Neural progenitor cell (in vitro differentiated cells): ENCODE results near the gene MT1G. TPM values are rescaled to one million over a fixed set of nuclear protein-coding genes. Genes with fewer than 3 reads are reported as not detected.

Experiments
- DNase-seq: peaks from one replicate; pipeline ENCODE4 v3.0.0-alpha.2; 2016; ENCODE audit warnings: low spot score
- H2AFZ ChIP-seq: fragments of 200-600 bp; sonication (generic); replicated peaks from 2 replicates; pipeline ENCODE4 v1.6.1; 2016; ENCODE audit warnings: antibody characterized with exemption
- H3F3A ChIP-seq: fragments of 200-600 bp; sonication (generic); 2 replicates; pipeline ENCODE4 v1.6.1; 2016; ENCODE audit warnings: antibody characterized with exemption, low read depth
- H3K27ac ChIP-seq: fragments of 200-600 bp; sonication (generic); 2 replicates; pipeline ENCODE4 v1.5.1; 2016; ENCODE audit warnings: mild to moderate bottlenecking
- H3K27me3 ChIP-seq: fragments of 200-600 bp; sonication (generic); 2 replicates; pipeline ENCODE4 v1.6.1; 2016; ENCODE audit warnings: mild to moderate bottlenecking, moderate library complexity
- H3K36me3 ChIP-seq: fragments of 200-600 bp; sonication (generic); 2 replicates; pipeline ENCODE4 v1.5.1; 2016
- H3K4me1 ChIP-seq: fragments of 200-600 bp; sonication (generic); 2 replicates; pipeline ENCODE4 v1.6.1; 2016; ENCODE audit warnings: mixed run types
- H3K4me2 ChIP-seq: fragments of 200-600 bp; sonication (generic); 2 replicates; pipeline ENCODE4 v1.6.1; 2016
- H3K4me3 ChIP-seq: fragments of 200-600 bp; sonication (generic); 2 replicates; pipeline ENCODE4 v1.5.1; 2016
- H3K79me2 ChIP-seq: fragments of 200-600 bp; sonication (generic); 2 replicates; pipeline ENCODE4 v1.6.1; 2016; ENCODE audit warnings: low read depth
- H3K9ac ChIP-seq: fragments of 200-600 bp; sonication (generic); 2 replicates; pipeline ENCODE4 v1.6.1; 2016
- H3K9me3 ChIP-seq: fragments of 200-600 bp; sonication (generic); 2 replicates; pipeline ENCODE4 v1.5.1; 2016; ENCODE audit warnings: low read depth
- H4K20me1 ChIP-seq: fragments of 200-600 bp; sonication (generic); 2 replicates; pipeline ENCODE4 v1.6.1; 2016; ENCODE audit warnings: low read depth
- H3K27ac Mint-ChIP-seq: 3 replicates; pipeline ENCODE4 v1.8.0; 2021; ENCODE audit warnings: mixed read lengths
- H3K27me3 Mint-ChIP-seq: 2 replicates; pipeline ENCODE4 v1.8.0; 2022; ENCODE audit warnings: low read depth, mild to moderate bottlenecking, inconsistent platforms, moderate library complexity, mixed read lengths; ENCODE audit not compliant: insufficient read depth
- H3K36me3 Mint-ChIP-seq: 3 replicates; pipeline ENCODE4 v1.8.0; 2021; ENCODE audit warnings: mixed read lengths
- H3K4me1 Mint-ChIP-seq: 3 replicates; pipeline ENCODE4 v1.8.0; 2021; ENCODE audit warnings: mixed read lengths
- H3K4me3 Mint-ChIP-seq: 3 replicates; pipeline ENCODE4 v1.8.0; 2021; ENCODE audit warnings: mild to moderate bottlenecking, moderate library complexity, mixed read lengths
- H3K9me3 Mint-ChIP-seq: 3 replicates; pipeline ENCODE4 v1.8.0; 2020; ENCODE audit warnings: mixed read lengths
- CTCF ChIP-seq: fragments of 200-600 bp; sonication (generic); IDR thresholded peaks from 2 replicates; pipeline ENCODE4 v1.5.1; 2017; ENCODE audit warnings: antibody characterized with exemption, mild to moderate bottlenecking
- EZH2 ChIP-seq: fragments of 200-600 bp; sonication (generic); IDR thresholded peaks from 2 replicates; pipeline ENCODE4 v1.6.1; 2017; ENCODE audit warnings: antibody characterized with exemption, mild to moderate bottlenecking, moderate library complexity
- EZH2phosphoT487 ChIP-seq: fragments of 200-600 bp; sonication (generic); IDR thresholded peaks from 2 replicates; pipeline ENCODE4 v1.6.1; 2017; ENCODE audit warnings: antibody characterized with exemption
- total RNA-seq: library from RNA; depleted of rRNA; stranded (reverse); fragments of >200 nt; gene quantifications from 2 replicates; pipeline ENCODE4 v1.2.3, GENCODE V29; 2015; ENCODE audit warnings: low replicate concordance

Gene MT1G
- total RNA-seq, 1 donor from 2014 or later, result not detected

GRCh38 chr16:56633535-56633934, 34.3 kb downstream of the MT1G start:
- peaks cover 100% of the 10 kb centered on the region for H3K27me3 ChIP-seq

GRCh38 chr16:56632848-56633365, 35.0 kb downstream of the MT1G start:
- peak overlapping the region; percentile 47 for H3K4me3 ChIP-seq
- H3K4me1 Mint-ChIP-seq, result peaks cover 17% of the 10 kb centered on the region
- H3K36me3 Mint-ChIP-seq, result no peaks in the 10 kb centered on the region
- H3K9me3 ChIP-seq, result no peaks in the 10 kb centered on the region
- H3K4me2 ChIP-seq, result peak overlapping the region; percentile 83
- no peak overlapping the region for H3K27ac ChIP-seq
- TF ChIP-seq EZH2 (no peak), EZH2phosphoT487 (no peak), CTCF (no peak)
- H4K20me1 ChIP-seq, result peaks cover 71% of the 10 kb centered on the region
- H3K4me1 ChIP-seq, result peaks cover 16% of the 10 kb centered on the region
- no peak for DNase-seq
- peaks cover 3% of the 10 kb centered on the region for H3K9me3 Mint-ChIP-seq
- peak overlapping the region; percentile 72 for H3K4me3 Mint-ChIP-seq
- H3F3A ChIP-seq, result no peaks in the 10 kb centered on the region
- no peak overlapping the region for H3K27ac Mint-ChIP-seq
- no peaks in the 10 kb centered on the region for H3K36me3 ChIP-seq
- peaks cover 100% of the 10 kb centered on the region for H3K27me3 ChIP-seq
- H3K27me3 Mint-ChIP-seq, result peaks cover 88% of the 10 kb centered on the region
- no peak overlapping the region for H3K9ac ChIP-seq
- no peak overlapping the region for H2AFZ ChIP-seq
- H3K79me2 ChIP-seq, result no peaks in the 10 kb centered on the region

More at GRCh38 chr16:56633535-56633934, 34.3 kb downstream of the MT1G start:
- Histone ChIP-seq H3K79me2 (no peaks in the 10 kb centered on the region), H4K20me1 (peaks cover 73% of the 10 kb centered on the region), H3K4me3 (no peak overlapping the region), H3K9me3 (no peaks in the 10 kb centered on the region), H3F3A (no peaks in the 10 kb centered on the region), H3K36me3 (no peaks in the 10 kb centered on the region), H3K9ac (no peak overlapping the region), H3K4me2 (no peak overlapping the region), H3K27ac (no peak overlapping the region), H3K4me1 (peaks cover 16% of the 10 kb centered on the region), H2AFZ (no peak overlapping the region)
- Mint-ChIP-seq H3K36me3 (no peaks in the 10 kb centered on the region), H3K4me3 (no peak overlapping the region), H3K27me3 (peaks cover 92% of the 10 kb centered on the region), H3K9me3 (peaks cover 3% of the 10 kb centered on the region), H3K27ac (no peak overlapping the region), H3K4me1 (peaks cover 17% of the 10 kb centered on the region)
- TF ChIP-seq EZH2phosphoT487 (no peak), CTCF (no peak)
- no peak for DNase-seq

- peaks cover 14% of the 10 kb centered on the region for H3K4me1 Mint-ChIP-seq
- H3K9me3 Mint-ChIP-seq, result peaks cover 3% of the 10 kb centered on the region
- Histone ChIP-seq H4K20me1 (peaks cover 66% of the 10 kb centered on the region), H3K27me3 (peaks cover 100% of the 10 kb centered on the region), H3K9me3 (no peaks in the 10 kb centered on the region), H3K4me2 (peak within 1 kb of the TSS; percentile 83), H3K79me2 (no peaks in the 10 kb centered on the region), H3F3A (no peaks in the 10 kb centered on the region), H3K36me3 (no peaks in the 10 kb centered on the region), H3K4me3 (peak within 1 kb of the TSS; percentile 47), H3K4me1 (peaks cover 16% of the 10 kb centered on the region), H3K27ac (no peak within 1 kb of the TSS), H3K9ac (no peak within 1 kb of the TSS), H2AFZ (peak within 1 kb of the TSS; percentile 77)
- peaks cover 85% of the 10 kb centered on the region for H3K27me3 Mint-ChIP-seq
- H3K36me3 Mint-ChIP-seq, result no peaks in the 10 kb centered on the region
- DNase-seq, result peak; percentile 66
- H3K4me3 Mint-ChIP-seq, result peak within 1 kb of the TSS; percentile 78
- TF ChIP-seq EZH2 (peak; percentile 98), EZH2phosphoT487 (peak; percentile 91), CTCF (no peak)
- H3K27ac Mint-ChIP-seq, result no peak within 1 kb of the TSS
Measured at GRCh38 chr16:56632156-56632847, 35.6 kb downstream of the MT1G start, which contains the start of gene MT1M. MT1M (plus strand) TSS chr16:56632659; CDS start chr16:56632732, 73 bp downstream.
